ENCODE data around the gene CAMSAP2. TPM values are rescaled to one million over a fixed set of nuclear protein-coding genes. Genes with fewer than 3 reads are reported as not detected.

The CAMSAP2 gene
- total and polyA plus RNA-seq, 2 of the 8 experiments (the other 6 are each of a cell fraction or from before 2014, with no cell fraction given), result 4.2 to 27.6 TPM

- TF ChIP-seq CHD7 (IDR thresholded peaks at IDR 0.05; ENCODE audit: insufficient replicate concordance, low read length) (no peak), SAP30 (IDR thresholded peaks at IDR 0.05; ENCODE audit: insufficient read depth, insufficient replicate concordance, low read length) (no peak), POU5F1 (IDR thresholded peaks at IDR 0.05; ENCODE audit: low read depth, low read length) (no peak), TAF7 (optimal IDR thresholded peaks at IDR 0.05; ENCODE audit: borderline replicate concordance, low read depth, low read length) (no peak), TBP (IDR thresholded peaks at IDR 0.05; ENCODE audit: low read depth, low read length) (no peak), KDM5A (IDR thresholded peaks at IDR 0.05; ENCODE audit: low read length) (no peak), YY1 (IDR thresholded peaks at IDR 0.05; ENCODE audit: low read depth, low read length) (no peak), CBX8 (IDR thresholded peaks at IDR 0.05; ENCODE audit: borderline replicate concordance, low read depth, low read length) (no peak), EP300 (IDR thresholded peaks at IDR 0.05; ENCODE audit: borderline replicate concordance in 1 of 2, low read depth in 2 of 2, low read length in 2 of 2) (no peak), KDM1A (IDR thresholded peaks at IDR 0.05; ENCODE audit: borderline replicate concordance, low read length) (no peak), CTBP2 (IDR thresholded peaks at IDR 0.05; ENCODE audit: borderline replicate concordance, insufficient read depth, insufficient read length, low read length) (no peak)
Observed at GRCh38 chr1:200787896-200788387, 49.2 kb downstream of the CAMSAP2 start (continued).
